Stimulated activated CD4-positive, alpha-beta T cell treated with anti-CD3 and anti-CD28 coated beads, TNF-alpha, amount 100 ng/mL, for 1 hour (primary cell): Measurements from ENCODE around the gene PDE4DIP.
"Not testable (repeated sequence)": the region's sequence is repeated elsewhere in the genome, so short reads cannot be mapped to it uniquely, and the experiment has no call there.

ENCODE experiments used
- DNase-seq, 3 donors: peaks; one replicate each; pipeline ENCODE4 v3.0.0-alpha.2; 2020; ENCODE audit warnings: low read depth in 3 of 3, low spot score in 1 of 3

PDE4DIP gene

GRCh38 chr1:148918836-148919447 is 74.7 kb downstream of the PDE4DIP start:
- DNase-seq = not testable (repeated sequence)

DNA sequence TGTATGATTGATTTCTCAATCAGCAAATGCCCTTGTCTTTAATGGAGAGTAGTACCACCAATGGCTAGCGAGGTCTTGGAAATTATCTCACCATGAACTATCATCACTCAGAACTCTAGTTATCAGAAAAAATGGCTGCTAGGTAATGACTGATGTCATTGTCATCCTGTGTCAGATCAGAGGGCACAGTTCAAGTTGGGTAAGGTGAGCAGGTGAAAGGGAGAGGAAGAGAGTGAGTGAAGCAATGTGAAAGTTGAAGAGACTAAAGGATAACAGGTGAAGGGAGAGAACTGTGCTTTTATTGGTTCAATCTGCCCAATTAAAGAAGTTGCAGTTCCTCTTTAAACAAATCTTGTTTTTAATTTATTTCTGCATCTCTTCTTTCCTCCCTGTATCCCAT is 76.8 kb downstream of the PDE4DIP start:
- DNase-seq = not testable (repeated sequence)

DNA sequence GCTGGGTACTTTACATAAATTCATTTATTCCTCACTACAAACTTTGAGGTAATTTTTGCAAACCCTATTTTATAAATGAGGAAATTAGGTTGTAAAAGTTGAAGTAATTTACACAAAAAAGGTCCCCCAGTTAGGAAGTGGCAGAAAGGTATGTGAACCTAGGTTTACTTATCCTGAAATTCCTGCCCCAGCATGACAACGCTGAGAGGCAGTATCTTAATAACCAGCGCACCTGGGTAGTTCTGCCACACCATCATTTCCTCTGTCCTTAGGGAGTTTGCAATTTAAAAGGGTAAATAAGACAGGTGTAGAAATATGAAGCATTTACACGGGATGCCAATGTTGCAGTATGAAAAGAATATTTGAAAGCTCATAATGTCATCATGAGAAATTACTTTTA is 79.6 kb downstream of the PDE4DIP start:
- not testable (repeated sequence) for DNase-seq

- not testable (repeated sequence) for DNase-seq
These were observed 83.4 kb downstream of the PDE4DIP start for GRCh38 chr1:148927645-148928044.

- not testable (repeated sequence) for DNase-seq
These were observed 85.0 kb downstream of the PDE4DIP start for GRCh38 chr1:148929253-148929652.

- DNase-seq = not testable (repeated sequence)
These were observed 91.3 kb downstream of the PDE4DIP start for GRCh38 chr1:148935381-148936002.

DNA sequence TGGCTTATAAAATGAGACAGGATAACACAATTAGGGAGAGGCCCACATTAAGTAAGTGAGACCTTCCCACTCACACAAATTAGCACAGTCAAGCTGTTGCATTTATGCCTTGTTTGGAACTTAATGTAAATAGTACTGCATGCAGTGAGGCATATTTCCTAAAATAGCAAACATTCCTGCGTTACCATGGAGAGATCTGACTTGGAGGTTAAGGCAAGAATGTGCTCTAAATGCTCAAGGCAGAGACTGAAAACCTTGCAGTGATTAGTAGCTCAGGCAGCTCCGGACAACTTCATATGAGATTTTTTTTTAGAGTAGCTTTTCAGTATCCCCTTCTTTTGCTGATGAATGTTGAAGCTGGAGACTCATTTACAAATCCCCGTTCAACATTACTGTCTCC is 98.7 kb downstream of the PDE4DIP start:
- not testable (repeated sequence) for DNase-seq

- DNase-seq = not testable (repeated sequence)
These were observed 100.9 kb downstream of the PDE4DIP start for GRCh38 chr1:148945130-148945529.

GRCh38 chr1:148948768-148949167 is 104.5 kb downstream of the PDE4DIP start:
- not testable (repeated sequence) for DNase-seq

- DNase-seq = peak; percentile 29 to 40 (median 36)
These were observed 107.4 kb downstream of the PDE4DIP start for GRCh38 chr1:148951336-148952227.

GRCh38 chr1:148952253-148952937 is 108.2 kb downstream of the PDE4DIP start:
- DNase-seq = peak in 2 of 3 donors; percentile 19 to 44

DNA sequence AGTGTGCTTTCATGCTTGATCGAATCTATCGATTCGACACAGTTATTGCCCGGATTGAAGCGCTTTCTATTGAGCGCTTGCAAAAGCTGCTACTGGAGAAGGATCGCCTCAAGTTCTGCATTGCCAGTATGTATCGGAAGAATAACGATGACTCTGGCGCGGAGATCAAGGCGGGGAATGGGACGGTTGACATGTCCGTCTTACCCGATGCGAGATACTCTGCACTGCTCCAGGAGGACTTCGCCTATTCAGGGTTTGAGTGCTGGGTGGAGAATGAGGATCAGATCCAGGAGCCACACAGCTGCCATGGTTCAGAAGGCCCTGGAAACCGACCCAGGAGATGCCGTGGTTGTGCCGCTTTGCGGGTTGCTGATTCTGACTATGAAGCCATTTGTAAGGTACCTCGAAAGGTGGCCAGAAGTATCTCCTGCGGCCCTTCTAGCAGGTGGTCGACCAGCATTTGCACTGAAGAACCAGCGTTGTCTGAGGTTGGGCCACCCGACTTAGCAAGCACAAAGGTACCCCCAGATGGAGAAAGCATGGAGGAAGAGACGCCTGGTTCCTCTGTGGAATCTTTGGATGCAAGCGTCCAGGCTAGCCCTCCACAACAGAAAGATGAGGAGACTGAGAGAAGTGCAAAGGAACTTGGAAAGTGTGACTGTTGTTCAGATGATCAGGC is 108.8 kb downstream of the PDE4DIP start:
- peak in 1 of 3 donors; percentile 4 for DNase-seq

- DNase-seq = not testable (repeated sequence)
These were observed 109.5 kb downstream of the PDE4DIP start for GRCh38 chr1:148953730-148954129.

- DNase-seq = not testable (repeated sequence)
These were observed 114.1 kb downstream of the PDE4DIP start for GRCh38 chr1:148958343-148958742.

- DNase-seq = not testable (repeated sequence)
These were observed 116.2 kb downstream of the PDE4DIP start for GRCh38 chr1:148960212-148961000.

- not testable (repeated sequence) for DNase-seq
These were observed 118.1 kb downstream of the PDE4DIP start for GRCh38 chr1:148962127-148962857.

DNA sequence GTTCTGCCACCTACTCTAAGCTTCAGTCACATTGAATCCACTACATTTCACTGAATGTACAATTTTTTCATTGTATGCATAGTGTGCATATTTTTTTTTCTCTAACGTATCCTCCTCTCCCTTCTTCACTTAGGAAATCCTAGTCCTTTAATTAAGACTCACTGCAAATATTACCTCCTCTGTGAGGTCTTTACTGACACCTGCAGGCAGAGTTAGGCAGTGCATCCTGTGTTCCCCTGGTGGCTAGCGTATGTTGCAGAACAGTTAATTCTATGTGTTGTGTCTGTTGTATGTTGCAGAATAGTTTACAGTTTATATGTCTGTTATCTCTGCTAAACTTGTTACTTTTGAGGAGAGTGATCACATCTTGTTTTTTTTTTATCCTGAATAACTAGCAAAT is 121.9 kb downstream of the PDE4DIP start:
- DNase-seq = not testable (repeated sequence)

DNA sequence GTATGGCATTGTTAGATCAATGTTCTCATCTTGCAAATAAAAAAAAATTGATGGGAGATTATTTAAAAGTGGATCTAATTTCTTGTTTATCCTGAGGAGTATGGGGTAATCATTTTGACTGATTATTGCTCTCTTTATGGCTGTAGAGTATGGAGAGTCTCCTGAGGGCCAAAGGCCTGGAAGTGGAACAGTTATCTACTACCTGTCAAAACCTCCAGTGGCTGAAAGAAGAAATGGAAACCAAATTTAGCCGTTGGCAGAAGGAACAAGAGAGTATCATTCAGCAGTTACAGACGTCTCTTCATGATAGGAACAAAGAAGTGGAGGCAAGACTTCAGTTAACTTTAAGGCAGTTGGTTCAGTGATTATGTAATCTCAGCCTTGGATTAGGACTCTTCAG is 123.4 kb downstream of the PDE4DIP start:
- not testable (repeated sequence) for DNase-seq

DNA sequence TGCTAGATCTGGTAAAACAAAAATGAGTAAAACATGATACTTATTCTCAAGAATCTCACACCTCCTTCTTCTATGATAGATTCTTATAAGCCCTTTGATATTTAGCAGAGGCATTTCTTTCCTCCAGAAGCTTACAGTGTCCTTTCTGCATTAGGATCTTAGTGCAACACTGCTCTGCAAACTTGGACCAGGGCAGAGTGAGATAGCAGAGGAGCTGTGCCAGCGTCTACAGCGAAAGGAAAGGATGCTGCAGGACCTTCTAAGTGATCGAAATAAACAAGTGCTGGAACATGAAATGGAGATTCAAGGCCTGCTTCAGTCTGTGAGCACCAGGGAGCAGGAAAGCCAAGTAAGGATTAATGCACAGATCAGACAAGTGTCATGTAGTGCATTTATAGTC is 124.5 kb downstream of the PDE4DIP start:
- DNase-seq = not testable (repeated sequence)
